Thyroid gland (tissue), 4 donors: ENCODE results near the gene TBC1D4.

Experiments
- CTCF ChIP-seq, 6 experiments: fragments of 200-600 bp in 3 of 6; fragments of 450-650 bp in 3 of 6; sonication (generic) in 3 of 6; IDR thresholded peaks; one replicate each; pipeline ENCODE4 v1.5.1; 2016 to 2019; ENCODE audit warnings: antibody characterized with exemption in 6 of 6, mild to moderate bottlenecking in 2 of 6, inconsistent platforms in 1 of 6, moderate library complexity in 1 of 6
- POLR2A ChIP-seq, 2 donors: fragments of 450-650 bp; IDR thresholded peaks; one replicate each; pipeline ENCODE4 v1.6.1; 2017; ENCODE audit warnings: antibody characterized with exemption in 2 of 2, mild to moderate bottlenecking in 2 of 2, moderate library complexity in 1 of 2

GRCh38 chr13:75495938-75496337 lies 14.0 kb upstream of the TBC1D4 start:
- no peak for TF ChIP-seq POLR2A (IDR thresholded peaks at IDR 0.05)
- TF ChIP-seq CTCF (IDR thresholded peaks at IDR 0.05): no peak
